ENCODE results near the gene CDC5L.

DNA sequence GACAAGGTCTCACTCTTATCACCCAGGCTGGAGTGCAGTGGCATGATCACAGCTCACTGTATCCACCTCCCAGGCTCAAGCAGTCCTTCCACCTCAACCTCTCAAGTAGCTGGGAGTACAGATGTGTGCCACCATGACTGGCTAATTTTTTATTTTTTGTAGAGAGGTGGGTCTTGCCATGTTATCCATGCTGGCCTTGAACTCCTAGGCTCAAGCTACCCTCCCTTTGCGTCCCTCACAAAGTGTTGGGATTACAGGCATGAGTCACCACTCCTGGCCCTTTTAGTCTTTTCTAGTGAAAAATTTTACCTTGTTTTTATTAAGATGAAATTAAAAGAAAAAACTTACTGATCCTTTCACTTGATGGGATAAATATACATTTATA, 17.2 kb downstream of the CDC5L start:
- TF ChIP-seq, protein P1, sequence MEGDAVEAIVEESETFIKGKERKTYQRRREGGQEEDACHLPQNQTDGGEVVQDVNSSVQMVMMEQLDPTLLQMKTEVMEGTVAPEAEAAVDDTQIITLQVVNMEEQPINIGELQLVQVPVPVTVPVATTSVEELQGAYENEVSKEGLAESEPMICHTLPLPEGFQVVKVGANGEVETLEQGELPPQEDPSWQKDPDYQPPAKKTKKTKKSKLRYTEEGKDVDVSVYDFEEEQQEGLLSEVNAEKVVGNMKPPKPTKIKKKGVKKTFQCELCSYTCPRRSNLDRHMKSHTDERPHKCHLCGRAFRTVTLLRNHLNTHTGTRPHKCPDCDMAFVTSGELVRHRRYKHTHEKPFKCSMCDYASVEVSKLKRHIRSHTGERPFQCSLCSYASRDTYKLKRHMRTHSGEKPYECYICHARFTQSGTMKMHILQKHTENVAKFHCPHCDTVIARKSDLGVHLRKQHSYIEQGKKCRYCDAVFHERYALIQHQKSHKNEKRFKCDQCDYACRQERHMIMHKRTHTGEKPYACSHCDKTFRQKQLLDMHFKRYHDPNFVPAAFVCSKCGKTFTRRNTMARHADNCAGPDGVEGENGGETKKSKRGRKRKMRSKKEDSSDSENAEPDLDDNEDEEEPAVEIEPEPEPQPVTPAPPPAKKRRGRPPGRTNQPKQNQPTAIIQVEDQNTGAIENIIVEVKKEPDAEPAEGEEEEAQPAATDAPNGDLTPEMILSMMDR (IDR thresholded peaks at IDR 0.05; ENCODE audit: low read depth, low read length), result no peak
- TF ChIP-seq POLR2A (IDR thresholded peaks at IDR 0.05; ENCODE audit: extremely low read depth, insufficient read length) (no peak), MYC (IDR thresholded peaks at IDR 0.05; ENCODE audit: low read depth, low read length) (no peak)
- TF ChIP-seq, protein P2, sequence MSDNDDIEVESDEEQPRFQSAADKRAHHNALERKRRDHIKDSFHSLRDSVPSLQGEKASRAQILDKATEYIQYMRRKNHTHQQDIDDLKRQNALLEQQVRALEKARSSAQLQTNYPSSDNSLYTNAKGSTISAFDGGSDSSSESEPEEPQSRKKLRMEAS (IDR thresholded peaks at IDR 0.05; ENCODE audit: low read depth, low read length), result no peak
